EH (cell line): ENCODE measurements around the gene ASXL3.

Source experiments
- DNase-seq: peaks from one replicate; pipeline ENCODE4 v3.0.0-alpha.2; 2015; ENCODE audit warnings: low read depth

Gene ASXL3

DNA sequence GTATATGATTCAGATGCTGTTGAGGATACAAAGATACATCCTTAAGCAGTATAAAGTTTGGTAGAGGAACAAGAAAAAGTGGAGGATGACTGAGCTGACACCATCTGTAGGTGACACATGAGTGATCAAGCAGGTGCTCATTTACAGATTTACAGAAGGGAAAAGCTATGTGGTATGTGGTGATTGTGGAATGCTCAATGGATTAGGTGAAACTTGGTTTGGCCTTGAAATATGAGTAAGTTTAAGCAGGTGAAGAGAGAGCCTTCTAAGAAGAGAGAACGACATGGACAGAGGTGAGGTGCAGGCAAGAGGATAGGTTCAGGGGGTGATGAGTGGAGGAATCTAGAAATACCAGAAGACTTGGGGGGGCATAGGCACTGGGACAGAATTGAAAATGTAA lies 5.9 kb downstream of the ASXL3 start:
- no peak for DNase-seq

DNA sequence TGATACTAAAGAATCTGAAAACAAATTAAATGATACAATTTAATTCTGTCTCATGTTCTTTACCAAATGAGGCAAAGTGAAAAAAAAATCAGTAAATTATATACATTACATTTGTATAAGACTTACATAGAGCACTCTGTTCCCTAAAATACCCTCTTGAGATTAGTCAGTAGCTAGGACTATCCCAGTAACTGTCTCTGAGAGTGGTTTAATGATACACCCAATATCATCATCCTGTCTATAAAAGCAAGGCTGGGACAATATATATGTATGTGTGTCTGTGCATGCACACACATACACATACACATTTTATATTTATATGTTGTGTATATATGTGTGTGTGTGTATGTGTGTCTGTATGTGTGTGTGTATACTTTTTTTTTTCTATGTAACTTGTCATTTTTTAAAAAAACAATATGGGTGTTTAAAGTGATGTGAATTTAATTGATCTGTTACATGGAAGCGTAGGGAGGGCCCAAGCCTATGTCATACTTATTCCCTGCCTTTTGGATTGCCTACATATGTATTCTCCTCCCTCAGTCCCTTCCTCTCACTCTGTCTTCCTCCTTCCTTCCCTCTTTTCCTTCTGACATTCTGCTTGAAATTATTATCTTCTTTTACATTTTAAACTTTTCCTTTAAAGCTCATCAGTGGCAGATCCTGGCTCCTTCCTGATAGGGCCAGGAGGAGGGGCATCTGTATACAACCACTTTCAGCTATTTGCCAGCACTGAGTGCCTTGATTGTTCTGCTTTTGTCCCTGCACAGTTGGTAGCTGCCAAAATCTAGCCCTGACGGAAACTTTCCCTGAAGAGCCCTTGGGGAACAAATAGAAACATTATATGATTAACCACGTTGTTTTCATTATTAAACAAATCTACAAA lies 6.8 kb downstream of the ASXL3 start:
- no peak for DNase-seq

DNA sequence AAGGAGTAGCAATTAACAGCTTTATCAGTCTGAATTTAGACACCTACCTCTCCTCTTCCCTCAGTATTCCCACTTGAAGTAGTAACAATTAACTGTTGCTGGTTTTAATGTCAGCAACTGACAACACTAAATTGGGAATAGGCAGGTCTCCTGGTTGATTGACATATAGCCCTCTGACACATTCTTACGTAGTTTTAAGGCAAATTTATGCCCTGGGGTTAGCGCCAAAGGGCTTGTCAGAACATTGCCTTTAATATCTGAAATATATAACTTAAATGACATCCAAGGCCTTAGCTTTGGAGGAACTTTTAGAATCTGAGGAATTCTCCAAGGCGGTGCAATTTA lies 7.4 kb downstream of the ASXL3 start:
- no peak for DNase-seq

DNA sequence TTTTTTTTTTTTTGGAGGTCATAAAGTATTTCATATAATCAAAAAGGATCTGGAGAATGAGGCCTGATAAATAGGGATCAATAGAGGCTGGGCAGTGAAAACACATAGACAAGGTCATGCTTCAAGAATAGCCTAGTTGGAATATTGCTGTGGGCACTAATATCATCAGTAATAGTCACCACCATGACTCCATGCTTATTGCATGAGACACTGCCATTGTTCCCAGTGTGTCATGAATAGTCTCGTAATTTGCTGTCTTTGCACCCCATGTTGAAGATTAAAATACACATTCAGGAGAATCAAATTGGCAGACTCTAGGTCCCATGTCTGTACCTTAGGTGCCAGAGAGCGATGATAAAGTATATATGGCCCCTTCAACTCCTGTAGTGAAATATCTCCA lies 10.3 kb downstream of the ASXL3 start:
- DNase-seq = no peak

DNA sequence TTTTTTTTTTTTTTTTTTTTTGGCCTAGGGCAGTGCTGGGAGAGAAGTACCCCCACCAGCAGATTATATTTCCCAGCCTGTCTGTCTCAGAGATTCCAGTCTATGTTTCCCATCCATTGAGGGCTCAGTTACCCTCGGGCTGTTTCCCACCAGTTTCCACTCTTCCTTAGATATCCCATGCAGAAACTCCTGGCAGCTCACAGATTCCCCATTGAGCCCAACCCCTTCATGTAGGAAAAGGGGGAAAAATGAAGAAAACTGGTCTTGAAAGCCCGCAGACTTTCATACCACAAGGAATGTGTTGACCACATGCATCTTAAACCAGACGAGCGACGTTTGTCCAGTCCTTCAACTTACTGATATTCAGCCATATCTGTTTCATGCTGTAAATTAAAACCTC lies 15.2 kb downstream of the ASXL3 start:
- DNase-seq = no peak

DNA sequence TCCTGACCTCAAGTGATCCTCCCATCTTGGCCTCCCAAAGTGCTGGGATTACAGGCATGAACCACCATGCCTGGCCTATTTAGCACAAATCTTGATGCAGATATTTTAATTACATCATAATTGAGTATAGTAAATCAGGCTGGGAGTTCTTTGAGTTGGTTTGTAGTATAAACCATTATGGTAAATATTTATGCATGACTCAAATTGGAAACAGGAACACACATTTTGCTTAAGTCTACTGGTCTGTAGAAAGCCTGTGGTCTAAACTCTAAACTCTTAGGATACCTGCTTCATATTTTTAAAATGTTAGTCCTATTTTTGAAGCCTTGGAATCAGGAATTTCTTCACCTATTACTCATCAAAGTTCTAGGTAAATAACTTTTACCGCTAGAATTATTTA lies 16.8 kb downstream of the ASXL3 start:
- DNase-seq = no peak

DNA sequence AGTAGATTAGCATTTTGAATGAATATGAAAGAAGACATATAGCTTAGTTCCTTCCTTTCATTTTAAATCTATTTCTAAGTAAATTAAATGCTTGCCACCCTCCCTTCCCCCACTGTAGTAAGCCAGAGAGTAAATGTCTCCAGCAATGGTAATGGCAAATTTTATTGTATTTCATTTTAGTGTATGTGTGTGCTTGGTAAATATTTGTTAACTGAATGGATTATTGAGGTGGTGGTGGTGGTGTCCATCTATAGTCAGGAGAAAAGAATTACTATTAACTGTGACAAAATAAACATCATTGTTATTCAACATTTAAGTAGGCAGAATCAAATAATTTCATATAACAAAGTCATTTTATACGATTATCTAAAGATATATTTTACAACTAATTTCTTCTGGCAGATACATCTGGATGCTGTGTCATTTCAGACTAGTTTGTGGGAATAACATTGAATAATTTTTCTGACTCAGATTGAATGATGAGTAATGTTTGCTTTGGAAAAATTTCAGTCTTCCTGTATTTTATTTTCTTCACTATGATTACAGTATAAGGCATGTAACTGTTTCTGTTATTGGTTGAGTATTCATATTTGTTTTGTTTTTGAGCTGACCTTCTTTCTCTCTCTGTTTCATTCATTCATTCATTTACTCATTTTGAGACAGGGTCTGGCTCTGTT lies 18.3 kb downstream of the ASXL3 start:
- DNase-seq = no peak

DNA sequence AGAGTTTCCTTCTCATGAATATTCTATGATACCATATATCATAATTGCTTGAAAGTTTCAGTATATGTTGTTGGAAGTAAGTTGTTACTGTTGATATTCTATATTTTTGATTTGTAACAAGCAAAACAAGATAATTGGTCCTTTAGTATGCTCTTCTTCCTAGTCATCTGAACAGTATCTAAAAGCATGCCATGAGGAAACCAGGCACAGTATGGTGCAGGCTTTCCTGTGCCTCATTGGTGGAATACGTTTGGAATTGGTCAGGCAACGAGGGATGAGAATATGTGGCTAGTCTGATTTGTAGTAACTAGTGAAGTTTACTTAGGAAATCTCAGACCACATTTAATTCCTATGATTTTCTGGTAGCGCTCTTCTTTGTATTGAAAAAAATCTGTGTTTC lies 22.8 kb downstream of the ASXL3 start:
- no peak for DNase-seq

DNA sequence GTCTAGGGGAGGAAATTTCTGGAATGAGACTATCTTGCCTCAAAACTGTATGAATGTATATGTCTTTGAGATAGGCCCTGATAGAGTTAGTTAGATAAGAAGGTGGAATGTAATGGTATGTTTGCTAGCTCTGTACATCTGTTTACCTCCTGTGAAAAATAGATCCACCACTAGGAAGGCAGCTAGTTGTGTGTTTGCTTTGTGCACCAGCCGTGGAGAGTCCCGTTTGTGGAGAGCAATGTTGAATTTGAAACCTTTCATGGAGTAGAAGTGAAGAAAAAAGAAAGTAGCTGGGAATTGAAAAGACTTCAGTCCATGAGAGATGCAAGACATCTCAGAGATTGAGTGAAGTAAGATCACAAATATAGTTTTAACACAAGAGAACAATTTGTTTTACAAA lies 25.4 kb downstream of the ASXL3 start:
- no peak for DNase-seq

DNA sequence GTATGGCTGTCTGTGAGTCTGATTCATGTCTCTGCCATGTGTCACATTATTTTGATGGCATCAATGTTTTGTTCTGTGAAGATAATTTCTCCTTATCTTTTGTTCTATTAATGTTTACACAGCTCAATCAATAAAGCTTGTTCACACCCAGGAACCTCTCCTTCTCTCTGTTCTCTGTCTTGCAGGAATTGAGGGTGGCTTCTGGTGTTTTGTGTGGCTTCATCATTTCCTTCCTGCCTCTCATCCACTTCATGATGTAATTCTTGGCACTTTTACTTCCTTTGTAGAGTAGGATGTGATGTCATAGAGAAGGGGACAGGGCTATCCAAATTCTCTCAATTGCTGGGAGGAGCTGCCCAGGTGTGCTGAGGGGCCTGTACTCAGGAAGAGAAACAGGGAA lies 27.2 kb downstream of the ASXL3 start:
- no peak for DNase-seq

DNA sequence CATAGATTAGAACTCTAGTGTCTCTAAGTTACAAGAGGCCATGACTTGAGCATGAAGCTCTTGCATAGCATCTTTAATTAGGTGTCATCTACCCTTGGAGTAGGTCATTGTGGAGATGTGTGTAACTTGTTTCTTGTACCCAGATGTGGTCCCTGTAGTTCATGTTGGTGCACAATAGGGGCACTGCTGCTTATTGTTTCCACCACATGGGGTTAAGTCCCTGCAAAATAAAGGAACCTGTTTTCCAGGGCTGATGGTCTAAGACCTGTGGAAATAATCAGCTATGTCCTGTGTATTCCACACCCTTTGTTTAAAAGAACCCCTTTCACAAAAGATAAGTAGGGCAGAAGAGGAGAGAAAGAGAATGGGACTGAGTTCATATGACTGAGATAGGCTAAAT lies 28.6 kb downstream of the ASXL3 start:
- no peak for DNase-seq

DNA sequence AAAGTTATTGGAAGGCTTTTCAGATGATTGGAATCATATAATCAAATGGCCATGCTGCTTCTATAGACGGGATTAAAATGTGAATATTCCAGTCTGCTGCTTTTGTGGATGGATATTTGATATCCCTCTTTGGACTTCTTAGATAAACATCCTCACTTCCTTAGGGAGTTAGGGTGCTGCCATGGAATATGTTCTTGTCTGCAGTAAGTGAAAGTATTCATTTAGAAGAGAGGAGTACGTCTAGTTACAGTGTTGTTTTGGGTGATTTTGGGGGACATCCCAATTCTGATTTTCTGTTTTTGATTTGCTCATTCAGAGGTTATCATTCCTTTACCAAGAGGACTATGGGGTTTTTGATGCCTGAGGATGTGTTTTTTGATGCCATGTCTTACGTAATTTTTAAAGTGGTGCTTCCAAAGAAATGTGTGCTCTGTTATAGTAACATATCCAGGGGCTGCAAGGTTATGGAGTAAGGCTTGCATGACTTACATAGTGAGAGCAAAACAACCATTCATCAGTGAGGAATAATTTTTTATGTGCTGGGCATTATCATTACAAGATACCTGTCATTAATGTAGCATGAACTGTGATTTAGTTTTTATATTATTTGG lies 33.6 kb downstream of the ASXL3 start:
- no peak for DNase-seq

DNA sequence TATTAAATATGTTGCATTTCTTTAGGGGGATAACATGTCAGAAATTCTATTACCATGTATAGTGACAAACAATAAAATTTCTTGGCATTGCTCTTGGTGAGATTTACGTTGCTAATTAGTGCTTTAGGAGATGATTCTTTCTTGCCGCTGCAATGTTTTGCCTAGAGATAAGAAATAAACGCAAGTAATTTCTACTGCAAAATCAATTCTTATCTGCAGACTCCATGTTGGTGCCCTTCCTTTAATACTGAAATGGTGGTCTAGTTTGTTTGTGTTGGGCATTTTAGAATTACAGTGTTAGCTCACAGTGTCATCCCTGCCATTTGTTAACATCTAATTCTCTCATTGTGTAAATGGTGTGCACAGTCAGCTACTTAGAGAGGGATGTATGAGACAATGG lies 34.6 kb downstream of the ASXL3 start:
- no peak for DNase-seq

DNA sequence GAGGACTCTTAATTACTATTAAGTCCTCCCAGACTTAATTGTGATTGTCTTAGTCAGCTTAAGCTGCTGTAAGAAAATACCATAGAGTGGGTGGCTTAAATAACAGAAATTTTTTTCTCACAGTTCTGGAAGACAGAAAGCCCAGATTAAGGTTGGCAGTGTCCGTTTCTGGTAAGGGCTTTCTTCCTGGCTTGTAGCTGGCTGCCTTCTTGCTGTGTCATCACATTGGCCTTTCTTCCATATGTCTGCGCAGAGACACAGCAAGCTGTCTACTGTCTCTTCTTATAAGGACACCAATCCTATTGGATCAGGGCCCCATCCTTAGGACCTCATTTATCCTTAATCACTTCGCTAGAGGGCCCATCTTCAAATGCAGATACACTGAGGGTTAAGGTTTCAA lies 38.5 kb downstream of the ASXL3 start:
- no peak for DNase-seq

DNA sequence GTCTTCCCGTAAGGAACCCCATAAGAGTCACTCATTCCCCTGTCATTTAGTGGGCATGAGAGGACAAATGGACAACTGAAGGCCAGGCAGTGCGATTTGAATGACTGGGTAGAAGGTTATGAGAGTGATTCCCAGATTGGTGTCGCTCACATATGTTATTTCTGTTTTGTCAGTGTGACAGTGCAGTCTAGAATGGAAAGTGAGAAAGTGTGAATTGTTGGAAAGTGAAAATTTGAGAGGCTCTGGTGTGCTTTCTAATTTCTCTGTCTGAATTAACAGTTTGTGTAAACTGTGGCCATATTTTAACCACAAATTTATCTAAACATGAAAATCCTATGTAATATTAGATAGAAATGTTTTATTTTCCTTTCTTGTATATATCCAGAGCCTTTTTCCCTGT lies 49.1 kb downstream of the ASXL3 start:
- DNase-seq = no peak

DNA sequence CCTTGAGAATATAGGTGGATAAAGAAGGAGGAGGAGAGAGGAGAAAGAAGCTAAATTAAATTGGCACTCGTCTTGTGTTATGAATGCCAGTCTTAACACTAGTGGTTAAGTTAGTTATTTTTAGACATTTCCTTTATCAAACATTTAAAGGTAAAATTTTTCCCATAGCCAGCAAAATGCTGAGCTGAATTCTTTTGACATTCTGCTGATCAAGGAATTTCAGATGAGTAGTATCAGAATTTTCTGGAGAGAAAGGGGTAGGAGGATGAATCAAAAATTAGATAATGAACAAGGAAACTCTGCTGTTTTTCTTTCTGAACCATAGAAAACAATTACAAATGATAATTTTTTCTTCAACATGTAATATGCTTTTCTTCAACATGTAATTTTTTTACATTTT lies 52.5 kb downstream of the ASXL3 start:
- DNase-seq = no peak

DNA sequence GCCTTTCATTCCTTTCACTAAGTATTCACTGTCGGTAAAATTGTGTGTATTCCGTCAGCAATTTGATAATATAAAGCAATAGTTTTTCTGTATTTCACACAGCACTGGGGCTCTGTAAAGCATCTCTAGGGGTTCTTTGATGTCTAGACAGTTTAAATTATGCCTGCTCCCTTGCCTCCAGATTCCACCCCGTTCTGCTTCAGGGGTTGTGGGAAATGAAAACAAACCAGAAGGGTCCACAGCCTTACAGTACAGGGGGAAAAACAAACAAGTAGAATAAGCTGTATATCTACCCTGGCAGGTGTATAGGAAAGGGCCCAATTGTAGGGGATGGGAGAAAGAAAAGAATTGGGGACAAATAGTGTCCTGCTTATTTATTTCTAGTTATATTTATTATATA lies 63.1 kb downstream of the ASXL3 start:
- no peak for DNase-seq

DNA sequence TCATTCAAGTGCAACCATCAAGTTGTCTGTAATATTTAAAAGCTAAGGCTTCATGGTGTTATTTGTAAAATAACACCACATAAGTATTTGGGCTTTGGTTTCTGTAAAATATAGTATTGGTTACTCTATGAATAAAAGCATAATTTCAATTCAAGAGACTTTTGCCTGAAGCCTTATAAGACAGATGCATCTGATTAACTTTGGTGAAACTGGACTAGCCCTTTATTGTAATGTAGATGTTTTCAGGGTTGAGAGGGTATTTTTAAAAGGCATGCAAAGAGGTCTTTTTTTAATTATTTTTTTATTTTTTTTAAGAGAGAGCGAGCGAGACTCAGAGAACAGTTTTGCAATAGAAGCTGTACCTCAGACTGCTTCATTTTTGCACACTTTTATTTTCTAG lies 66.5 kb downstream of the ASXL3 start:
- no peak for DNase-seq

DNA sequence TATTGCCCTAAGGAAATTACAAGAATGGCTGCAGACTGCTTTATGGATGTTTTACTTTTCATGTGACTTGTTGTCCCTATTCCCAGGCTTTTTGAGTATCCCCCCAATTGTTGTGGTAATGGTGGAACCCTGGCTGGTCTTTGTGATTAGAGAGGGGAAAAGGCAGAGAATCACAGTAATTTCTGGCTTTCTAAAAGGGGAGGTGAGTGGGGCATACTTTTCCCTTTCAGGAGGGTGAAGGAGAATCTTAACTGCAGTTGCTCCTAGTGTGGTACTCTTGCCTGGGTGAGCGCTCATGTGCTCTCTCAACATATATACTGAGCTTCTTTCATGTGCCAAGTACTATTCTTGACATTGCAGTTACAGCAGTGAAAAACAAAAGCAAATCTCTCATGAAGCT lies 69.3 kb downstream of the ASXL3 start:
- DNase-seq = no peak

DNA sequence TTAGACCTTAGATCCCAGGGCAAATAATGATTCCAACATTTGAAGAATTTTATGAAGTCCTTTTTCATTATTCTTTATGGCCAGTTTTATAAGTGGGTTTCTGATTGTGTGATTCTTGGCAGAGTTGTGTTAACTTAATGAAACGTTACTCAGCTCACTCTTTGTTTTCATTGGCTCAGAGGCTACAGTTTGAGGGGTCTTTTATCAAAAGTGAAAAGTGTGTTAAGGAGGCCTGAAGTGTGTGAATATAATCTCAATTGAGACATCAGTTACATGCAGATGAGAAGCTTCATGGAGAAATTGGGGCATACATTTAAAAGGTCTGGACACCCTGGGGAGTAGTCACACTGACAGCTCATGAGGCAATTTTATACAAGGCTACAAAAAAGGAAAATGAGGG lies 74.6 kb downstream of the ASXL3 start:
- no peak for DNase-seq

DNA sequence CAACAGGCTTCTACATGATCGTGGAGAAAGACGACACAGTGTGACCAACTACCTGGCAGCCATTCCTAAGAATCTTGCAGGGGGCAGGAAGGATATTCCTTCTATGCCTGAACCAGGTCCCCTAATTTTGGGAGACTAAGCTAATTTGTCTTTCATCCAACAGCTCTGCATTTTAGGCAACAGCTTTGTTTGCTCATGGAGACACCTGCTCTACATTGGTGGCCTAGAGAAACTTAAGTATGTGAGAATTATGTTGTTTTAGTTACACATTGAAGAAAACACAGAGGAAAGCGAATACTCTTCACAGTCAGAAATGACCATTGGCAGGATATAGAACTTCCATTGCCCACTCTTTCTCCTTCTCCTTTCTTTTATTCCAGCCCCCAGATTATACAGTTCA lies 75.2 kb downstream of the ASXL3 start:
- no peak for DNase-seq

DNA sequence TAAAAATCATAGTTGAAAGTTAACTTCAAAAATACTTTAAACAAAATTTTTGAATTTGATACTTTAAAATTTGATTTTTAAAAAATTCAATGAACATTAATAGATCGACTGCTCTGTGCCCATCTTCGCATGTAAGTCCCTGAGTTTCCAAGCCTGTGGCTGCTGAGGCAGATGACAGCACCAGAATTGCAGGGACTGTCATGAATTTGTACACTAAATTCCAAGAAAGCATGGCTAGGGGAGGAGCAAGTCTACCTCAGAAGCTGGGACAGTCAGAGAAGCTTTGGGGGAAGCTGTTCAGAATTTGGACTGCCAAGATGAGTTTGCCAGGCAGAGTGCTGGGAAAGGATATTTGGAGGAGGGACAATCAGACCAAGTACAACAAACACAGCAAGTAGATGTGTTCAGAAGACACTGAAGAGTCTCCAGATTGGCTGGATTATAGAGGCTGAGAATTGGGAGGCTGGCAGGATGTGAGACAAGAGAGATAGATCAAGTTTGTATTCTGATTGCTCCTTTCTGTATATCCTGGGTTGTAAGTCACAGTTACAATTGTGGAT lies 79.0 kb downstream of the ASXL3 start:
- DNase-seq = no peak

DNA sequence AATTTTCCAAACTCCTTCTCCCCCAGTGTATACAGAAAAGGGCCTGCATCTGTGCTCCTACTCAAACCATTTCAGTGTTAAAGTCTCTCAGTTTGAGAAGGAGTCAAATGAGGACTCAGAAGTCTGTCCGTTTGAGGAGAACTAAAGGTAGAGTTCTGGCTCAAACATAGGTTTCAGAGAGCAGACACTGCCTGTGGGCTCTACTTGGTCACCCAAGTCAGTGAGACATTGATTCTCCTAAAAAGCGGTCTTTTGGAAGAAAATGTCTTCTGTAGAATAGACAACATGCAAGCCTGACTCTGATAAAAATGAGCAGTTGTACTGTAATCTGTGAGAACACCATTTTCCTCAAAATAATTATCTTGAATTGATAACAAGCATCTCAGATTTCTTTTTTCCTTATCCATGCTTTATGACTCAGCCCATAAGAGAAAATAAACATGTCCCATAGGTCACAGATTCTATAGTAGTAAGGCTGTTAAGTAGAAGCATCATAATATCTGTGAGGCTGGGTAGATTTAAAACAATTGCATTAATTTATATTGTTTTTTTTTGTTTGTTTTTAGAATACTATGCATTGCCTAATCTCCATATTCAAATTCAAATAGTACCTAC lies 82.8 kb downstream of the ASXL3 start:
- no peak for DNase-seq
